ENCODE measurements around the gene BLM.
"Not testable (repeated sequence)": the region's sequence is repeated elsewhere in the genome, so short reads cannot be mapped to it uniquely, and the experiment has no call there.

BLM gene

DNA sequence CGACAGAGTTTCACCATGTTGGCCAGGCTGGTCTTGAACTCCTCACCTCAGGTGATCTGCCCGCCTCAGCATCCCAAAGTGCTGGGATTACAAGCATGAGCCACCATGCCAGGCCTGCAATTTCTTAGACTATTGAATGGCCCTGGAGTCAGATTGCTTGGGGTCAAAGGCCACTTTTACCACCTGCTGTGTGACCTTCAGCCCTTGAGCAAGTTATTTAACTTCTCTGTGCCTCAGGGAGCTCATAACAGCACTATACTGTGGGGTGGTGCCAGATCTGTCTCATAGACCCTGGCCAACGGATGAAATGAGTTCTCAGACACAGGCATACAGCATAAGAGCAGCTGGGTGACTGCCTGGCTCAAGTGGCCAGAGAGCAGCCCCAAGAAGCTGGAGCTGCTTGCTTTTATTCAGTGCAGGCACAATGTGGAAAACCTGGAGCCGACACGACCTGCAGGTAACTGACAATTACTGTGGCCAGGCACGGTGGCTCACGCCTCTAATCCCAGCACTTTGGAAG lies 106.4 kb downstream of the BLM start:
- DNase-seq, result no peak

- DNase-seq, result not testable (repeated sequence)
Measured at GRCh38 chr15:90825115-90825899, 108.2 kb downstream of the BLM start.

- not testable (repeated sequence) for DNase-seq
Measured at GRCh38 chr15:90826206-90826885, 109.2 kb downstream of the BLM start.

GRCh38 chr15:90826886-90827435 lies 109.8 kb downstream of the BLM start:
- no peak for DNase-seq

- DNase-seq, result no peak
Measured at GRCh38 chr15:90828111-90828510, 111.0 kb downstream of the BLM start.

- DNase-seq, result no peak
Measured at GRCh38 chr15:90829126-90829525, 112.0 kb downstream of the BLM start.

- DNase-seq, result peak; percentile 93
Measured at GRCh38 chr15:90829942-90830440, 112.8 kb downstream of the BLM start.

DNA sequence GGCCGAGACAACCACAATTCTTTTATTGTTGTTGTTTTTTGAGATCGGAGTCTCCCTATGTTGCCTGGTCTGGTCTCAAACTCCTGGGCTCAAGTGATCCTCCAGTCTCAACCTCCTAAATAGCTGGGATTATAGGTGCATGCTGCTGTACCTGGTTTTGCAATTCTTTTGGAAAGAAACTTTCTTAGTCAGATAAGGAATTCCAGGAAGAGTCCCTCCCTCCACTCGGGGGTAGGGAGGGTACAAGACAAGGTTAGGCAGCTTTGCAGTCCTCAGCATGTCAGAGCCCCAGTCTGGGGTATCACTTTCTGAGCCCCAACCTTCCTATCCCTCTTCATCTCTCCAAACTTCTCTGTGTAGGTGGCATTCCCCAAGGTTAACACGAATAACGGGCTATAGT lies 117.5 kb downstream of the BLM start:
- no peak for DNase-seq

GRCh38 chr15:90836296-90836871 lies 119.2 kb downstream of the BLM start:
- no peak for DNase-seq

- DNase-seq, result peak; percentile 77
Measured at GRCh38 chr15:90837094-90837493, 119.9 kb downstream of the BLM start.

DNA sequence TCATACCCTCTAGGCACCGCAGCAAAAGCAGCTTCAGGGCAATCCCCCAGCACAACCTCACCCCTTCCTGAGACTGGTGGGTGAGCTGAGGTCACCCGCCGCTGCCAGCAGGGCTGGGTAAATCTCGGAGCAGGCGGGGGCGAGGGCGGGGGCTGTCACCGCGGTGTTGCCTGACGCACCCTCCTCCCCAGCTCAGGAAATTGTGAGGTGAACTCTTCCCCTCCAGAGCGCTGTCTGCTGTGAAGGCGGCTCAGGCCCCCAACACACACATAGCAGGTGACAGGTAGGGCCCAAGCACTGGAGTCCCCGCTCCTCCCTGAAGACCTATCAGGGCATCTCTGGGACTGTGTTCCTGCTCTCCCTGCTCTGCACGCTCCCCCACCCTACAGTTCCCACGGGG lies 121.0 kb downstream of the BLM start:
- peak; percentile 90 for DNase-seq

GRCh38 chr15:90838544-90838943 lies 121.4 kb downstream of the BLM start:
- no peak for DNase-seq

DNA sequence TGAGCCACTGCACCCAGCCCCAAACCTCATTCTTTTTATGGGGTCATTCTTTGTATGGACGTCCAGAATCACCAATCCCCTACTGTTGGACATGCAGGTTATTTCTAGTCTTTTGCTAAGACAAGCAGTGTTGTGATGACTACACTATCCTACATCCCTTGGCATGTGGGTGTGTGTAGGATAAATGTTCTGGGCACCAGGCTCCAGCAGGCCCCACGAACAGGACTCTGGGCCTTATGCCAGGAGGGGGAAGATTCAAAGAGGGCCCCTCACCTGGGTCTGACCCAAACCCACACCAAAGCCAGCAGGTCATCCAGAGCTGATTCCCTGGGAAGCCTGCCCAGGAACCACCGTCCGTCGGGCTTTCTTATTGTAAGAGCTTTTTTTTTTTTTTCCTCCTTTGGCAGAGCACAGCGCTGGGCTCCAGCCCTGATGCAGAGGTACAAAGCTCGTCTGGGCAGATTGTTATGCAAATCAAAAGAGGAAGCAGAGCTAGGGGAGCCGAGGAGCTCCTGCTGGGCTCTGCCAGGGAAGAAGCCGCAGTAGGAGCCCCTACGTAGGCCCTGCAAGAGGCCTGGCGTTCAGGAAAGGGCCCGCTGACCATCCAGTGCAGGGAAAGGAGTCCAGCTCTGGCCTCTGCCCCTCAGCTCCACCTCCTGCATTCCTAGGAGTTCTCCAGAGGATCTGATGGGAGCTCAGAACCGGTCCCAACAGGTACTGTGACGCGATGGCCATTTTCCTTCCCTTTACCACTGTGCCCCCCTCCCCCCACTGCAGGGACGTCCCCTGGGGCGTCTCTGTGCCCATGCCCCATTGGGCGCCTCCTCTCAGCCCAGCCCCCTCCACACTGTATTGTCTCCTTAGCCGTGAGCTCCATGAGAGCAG lies 122.3 kb downstream of the BLM start:
- DNase-seq, result no peak

DNA sequence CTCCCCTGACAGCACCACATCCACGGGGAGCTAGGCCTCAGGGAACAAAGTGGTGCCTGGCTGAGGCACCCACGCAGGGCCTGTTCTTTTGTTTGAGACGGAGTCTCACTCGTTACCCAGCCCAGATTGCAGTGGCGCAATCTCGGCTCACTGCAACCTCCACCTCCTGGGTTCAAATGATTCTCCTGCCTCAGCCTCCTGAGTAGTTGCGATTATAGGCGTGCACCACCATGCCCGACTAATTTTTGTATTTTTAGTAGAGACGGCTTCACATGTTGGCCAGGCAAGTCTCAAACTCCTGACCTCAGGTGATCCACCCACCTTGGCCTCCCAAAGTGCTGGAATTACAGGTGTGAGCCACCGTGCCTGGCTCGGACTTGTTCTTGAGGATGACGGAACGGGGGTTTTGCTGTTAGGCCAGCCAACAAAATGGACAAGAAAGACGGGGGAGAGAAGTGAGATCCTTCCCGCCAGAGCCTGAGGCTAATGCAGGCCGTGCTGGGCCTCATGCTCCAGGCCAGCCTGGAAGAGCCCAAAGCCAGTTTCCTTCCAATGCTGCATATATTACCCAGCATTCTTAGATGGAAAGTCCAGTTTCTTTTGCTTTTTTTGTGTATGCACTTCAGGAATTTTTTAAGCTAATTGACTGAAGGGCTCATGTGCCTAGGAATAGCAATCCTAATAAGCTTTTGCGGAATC lies 123.2 kb downstream of the BLM start:
- no peak for DNase-seq

DNA sequence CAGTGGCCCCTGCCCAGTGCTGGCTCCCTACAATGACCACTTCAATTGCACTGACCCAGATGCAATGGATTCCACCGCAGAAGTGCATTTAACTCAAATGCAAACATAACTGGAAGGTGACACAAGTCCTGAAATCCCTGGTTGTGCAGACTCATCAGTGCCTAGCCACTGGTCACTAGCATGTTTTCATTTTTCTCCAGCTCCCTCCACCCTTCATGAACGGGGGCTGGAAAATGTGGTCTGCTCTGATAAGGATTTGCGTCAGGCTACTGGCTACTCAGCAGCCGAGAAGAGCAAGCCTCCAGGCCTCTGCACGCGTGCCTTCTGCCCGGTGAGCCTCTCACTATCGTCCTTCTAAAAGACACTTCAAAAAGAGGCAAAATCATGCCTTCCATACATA lies 123.8 kb downstream of the BLM start:
- no peak for DNase-seq

- no peak for DNase-seq
Measured at GRCh38 chr15:90844696-90845095, 127.5 kb downstream of the BLM start.

GRCh38 chr15:90845201-90845949 lies 128.2 kb downstream of the BLM start:
- peak; percentile 87 for DNase-seq

- not testable (repeated sequence) for DNase-seq
Measured at GRCh38 chr15:90849424-90849823, 132.3 kb downstream of the BLM start.

DNA sequence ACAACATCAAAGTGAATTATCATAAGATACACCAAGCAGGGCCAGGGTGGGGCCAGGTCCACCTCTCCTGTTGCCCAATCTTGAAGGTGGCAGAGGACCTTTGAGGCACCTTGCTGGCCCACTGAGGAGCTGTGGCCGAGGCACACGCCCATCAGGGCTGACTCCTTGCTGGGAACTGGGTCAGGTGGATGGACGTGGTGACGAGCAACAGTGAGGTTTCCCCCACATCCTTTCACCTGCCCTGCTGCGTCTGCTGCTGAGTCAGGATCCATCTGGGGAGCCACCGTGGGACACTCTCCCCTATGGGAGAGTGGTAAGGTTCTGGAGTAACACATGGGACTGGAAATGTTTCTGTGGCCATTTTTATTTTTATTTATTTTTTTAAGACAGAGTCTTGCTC lies 134.0 kb downstream of the BLM start:
- peak; percentile 73 for DNase-seq

DNA sequence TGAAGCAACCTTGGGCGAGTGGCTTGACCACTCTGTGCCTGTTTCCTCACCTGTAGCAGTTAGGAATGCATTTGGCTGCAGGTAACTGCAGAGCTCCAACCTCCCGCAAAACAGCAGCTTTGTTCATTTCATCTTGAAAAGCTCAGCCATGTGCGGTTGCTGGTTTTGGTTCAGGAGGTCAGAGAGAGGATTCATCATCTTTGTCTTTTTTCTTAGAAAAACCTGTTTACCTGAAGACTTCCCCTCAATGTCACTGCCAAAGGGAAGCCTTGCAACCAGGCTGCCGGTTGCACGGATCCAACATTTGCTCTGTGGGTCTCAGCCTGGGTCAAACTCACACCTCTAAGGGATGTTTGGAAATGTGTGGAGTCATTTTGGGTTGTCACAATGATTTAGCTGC lies 134.8 kb downstream of the BLM start:
- no peak for DNase-seq

DNA sequence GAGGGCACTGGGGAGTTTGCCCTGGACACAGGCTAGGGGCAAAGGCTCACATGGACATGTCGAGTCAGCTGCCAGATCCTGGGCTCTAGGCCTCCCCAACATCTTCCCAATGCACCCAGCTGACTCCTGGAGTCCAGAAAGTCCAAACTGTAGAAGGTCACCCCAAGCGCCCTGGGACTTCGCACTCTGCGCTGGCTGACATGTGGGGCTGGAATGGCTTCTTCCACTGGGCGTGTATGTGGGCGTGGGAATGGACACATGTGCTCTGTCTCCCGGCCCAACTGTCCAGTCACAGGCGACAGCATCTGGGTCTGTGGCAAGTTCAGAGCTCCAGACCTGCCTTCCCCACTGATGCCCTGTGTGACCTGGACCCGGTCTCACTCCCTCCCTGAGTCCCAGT lies 138.0 kb downstream of the BLM start:
- no peak for DNase-seq

Measured in activated CD4-positive, alpha-beta T cell treated with anti-CD3 and anti-CD28 coated beads, Interleukin-2, amount 50 U/mL, for 16 hours (primary cell).